ENCODE data around the gene MSRB3. TPM values are rescaled to one million over a fixed set of nuclear protein-coding genes. Genes with fewer than 3 reads are reported as not detected.
"Not testable (repeated sequence)": the region's sequence is repeated elsewhere in the genome, so short reads cannot be mapped to it uniquely, and the experiment has no call there.

MSRB3 gene
- total RNA-seq, 1 donor from 2014 or later = 8.3 TPM

DNA sequence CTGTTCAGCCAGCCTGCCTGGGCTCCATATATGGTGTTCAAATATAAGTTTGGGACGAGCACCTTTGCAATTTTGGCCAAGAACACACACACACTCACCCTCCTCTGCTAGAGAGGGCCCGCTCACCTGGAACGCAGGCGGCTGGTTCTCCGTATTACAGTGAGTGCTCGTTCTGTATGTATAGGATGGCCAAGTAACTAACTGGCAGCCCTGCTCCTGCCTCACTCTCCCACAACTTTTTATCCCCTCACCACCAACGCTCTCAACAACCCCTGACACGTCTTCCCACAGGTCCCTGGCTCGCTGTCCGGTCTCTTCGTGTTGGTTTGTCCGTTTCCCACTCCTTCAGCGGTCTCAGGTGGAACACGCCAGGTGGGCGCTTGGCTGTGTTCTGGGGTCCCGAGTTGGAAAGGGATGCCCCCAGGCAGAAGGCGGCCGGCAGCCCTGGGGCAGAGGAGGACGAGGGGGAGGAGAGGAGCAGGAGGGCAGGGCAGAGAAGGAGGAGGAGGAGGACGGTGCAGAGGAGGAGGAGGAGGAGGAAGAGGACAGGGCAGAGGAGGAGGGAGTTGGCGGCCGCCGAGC, 398 bp upstream of the MSRB3 start:
- no peak for TF ChIP-seq CTCF (conservative IDR thresholded peaks at IDR 0.05)
- DNase-seq (ENCODE audit: low read depth, low spot score) = no peak
- H3K27me3 Mint-ChIP-seq (ENCODE audit: low read depth) = peaks cover 24% of the 10 kb centered on the region
- peak overlapping the region; percentile 89 for H3K4me3 Mint-ChIP-seq
- no peak overlapping the region for H3K27ac Mint-ChIP-seq (ENCODE audit: unreplicated experiment)
- H3K36me3 Mint-ChIP-seq (ENCODE audit: low read depth) = no peaks in the 10 kb centered on the region
- H3K4me1 Mint-ChIP-seq = peaks cover 11% of the 10 kb centered on the region
- H3K9me3 Mint-ChIP-seq = no peaks in the 10 kb centered on the region

DNA sequence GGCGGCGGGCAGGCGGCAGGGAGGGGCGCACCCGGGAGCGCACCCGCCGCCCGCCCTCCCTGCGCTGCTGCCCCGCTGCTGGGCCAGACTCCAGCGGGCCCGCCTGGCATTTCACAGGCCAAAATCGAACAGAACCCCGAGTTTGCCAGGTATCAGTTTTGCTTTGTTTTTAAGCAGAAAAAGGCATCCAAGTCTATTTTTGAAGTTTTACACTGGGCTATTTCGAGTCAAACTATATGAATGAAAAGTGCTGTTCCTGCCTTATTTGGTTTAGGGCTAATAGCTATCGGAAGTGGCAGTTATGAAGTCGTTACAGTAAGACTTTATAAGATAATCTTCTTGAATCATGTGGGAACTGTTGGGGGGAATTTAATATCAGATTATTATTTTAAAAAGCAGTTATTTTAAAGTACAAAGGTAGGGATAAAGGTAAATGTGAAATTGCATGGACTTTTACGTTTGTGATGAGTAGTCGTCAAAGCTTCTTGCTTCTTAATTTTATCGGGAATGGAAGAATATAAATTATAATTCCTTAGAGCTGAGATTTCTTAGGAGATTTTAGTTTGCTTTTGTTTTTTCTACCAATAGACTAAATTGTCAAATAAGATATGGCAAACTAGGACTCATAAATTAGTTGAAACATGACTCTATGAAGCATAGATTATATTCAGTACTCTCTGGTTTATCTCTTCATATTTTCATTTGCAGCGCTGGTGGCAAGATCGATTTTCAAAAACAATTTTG, 1.1 kb downstream of the MSRB3 start:
- DNase-seq (ENCODE audit: low read depth, low spot score) = no peak
- no peak for TF ChIP-seq CTCF (conservative IDR thresholded peaks at IDR 0.05)
- Mint-ChIP-seq H3K27ac (ENCODE audit: unreplicated experiment) (no peak overlapping the region), H3K4me1 (peaks cover 11% of the 10 kb centered on the region), H3K4me3 (peak overlapping the region; percentile 84), H3K9me3 (no peaks in the 10 kb centered on the region), H3K27me3 (ENCODE audit: low read depth) (peaks cover 24% of the 10 kb centered on the region), H3K36me3 (ENCODE audit: low read depth) (no peaks in the 10 kb centered on the region)

GRCh38 chr12:65280306-65280705, 1.8 kb downstream of the MSRB3 start:
- no peaks in the 10 kb centered on the region for H3K9me3 Mint-ChIP-seq
- peaks cover 11% of the 10 kb centered on the region for H3K4me1 Mint-ChIP-seq
- H3K4me3 Mint-ChIP-seq = no peak overlapping the region
- H3K27ac Mint-ChIP-seq (ENCODE audit: unreplicated experiment) = no peak overlapping the region
- H3K27me3 Mint-ChIP-seq (ENCODE audit: low read depth) = peaks cover 22% of the 10 kb centered on the region
- no peaks in the 10 kb centered on the region for H3K36me3 Mint-ChIP-seq (ENCODE audit: low read depth)
- TF ChIP-seq CTCF (conservative IDR thresholded peaks at IDR 0.05) = no peak
- DNase-seq (ENCODE audit: low read depth, low spot score) = no peak

- Mint-ChIP-seq H3K27me3 (ENCODE audit: low read depth) (peaks cover 12% of the 10 kb centered on the region), H3K27ac (ENCODE audit: unreplicated experiment) (no peak overlapping the region), H3K4me3 (no peak overlapping the region), H3K36me3 (ENCODE audit: low read depth) (no peaks in the 10 kb centered on the region), H3K4me1 (peaks cover 9% of the 10 kb centered on the region), H3K9me3 (no peaks in the 10 kb centered on the region)
- no peak for TF ChIP-seq CTCF (conservative IDR thresholded peaks at IDR 0.05)
- DNase-seq (ENCODE audit: low read depth, low spot score) = no peak
Observed at GRCh38 chr12:65282840-65283239, 4.4 kb downstream of the MSRB3 start.

GRCh38 chr12:65285532-65285931, 7.0 kb downstream of the MSRB3 start:
- H3K9me3 Mint-ChIP-seq; DNase-seq (ENCODE audit: low read depth, low spot score); H3K4me3 Mint-ChIP-seq; H3K4me1 Mint-ChIP-seq; H3K36me3 Mint-ChIP-seq (ENCODE audit: low read depth); H3K27me3 Mint-ChIP-seq (ENCODE audit: low read depth); H3K27ac Mint-ChIP-seq (ENCODE audit: unreplicated experiment): not testable (repeated sequence)

DNA sequence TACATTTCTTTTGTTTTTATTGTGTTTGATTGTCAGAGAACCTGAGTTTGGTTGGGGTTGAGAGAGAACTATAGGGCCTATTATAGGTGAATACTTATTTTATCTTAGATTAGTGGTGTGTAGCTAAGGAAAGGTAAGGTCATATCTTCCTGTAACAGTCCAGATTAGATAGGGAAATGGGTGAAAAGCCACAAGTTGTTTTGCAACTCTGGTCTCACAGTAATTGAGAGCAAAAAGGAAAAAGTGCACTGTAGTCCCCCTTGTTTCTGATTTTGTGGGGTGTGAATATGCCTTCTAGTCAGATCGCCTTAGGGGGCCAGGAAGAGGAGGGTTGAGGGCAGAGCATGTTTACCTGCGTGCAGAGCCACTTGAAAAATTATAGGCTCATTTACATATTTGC, 8.9 kb downstream of the MSRB3 start:
- no peak for TF ChIP-seq CTCF (conservative IDR thresholded peaks at IDR 0.05)
- Mint-ChIP-seq H3K36me3 (ENCODE audit: low read depth) (no peaks in the 10 kb centered on the region), H3K27me3 (ENCODE audit: low read depth) (no peaks in the 10 kb centered on the region), H3K27ac (ENCODE audit: unreplicated experiment) (no peak overlapping the region), H3K4me1 (no peaks in the 10 kb centered on the region), H3K9me3 (no peaks in the 10 kb centered on the region), H3K4me3 (no peak overlapping the region)
- no peak for DNase-seq (ENCODE audit: low read depth, low spot score)

Measured in neural crest cell (in vitro differentiated cells).